Ecto neural progenitor cell (in vitro differentiated cells): ENCODE results near the gene KANK4.

ENCODE experiments used
- DNase-seq: peaks from one replicate; pipeline ENCODE4 v3.0.0-alpha.2; 2018; ENCODE audit warnings: low spot score

Gene KANK4

GRCh38 chr1:62198069-62198780, 121.0 kb downstream of the KANK4 start:
- no peak for DNase-seq

GRCh38 chr1:62196086-62196690, 123.0 kb downstream of the KANK4 start:
- no peak for DNase-seq

- DNase-seq, result peak; percentile 74
Observed at GRCh38 chr1:62194651-62195544, 124.3 kb downstream of the KANK4 start, which contains the start of gene L1TD1. Gene L1TD1 (plus strand): TSS chr1:62194849. CDS start chr1:62206629, 11,780 bp downstream.

GRCh38 chr1:62188111-62188510, 131.1 kb downstream of the KANK4 start:
- DNase-seq, result no peak

GRCh38 chr1:62187548-62187947, 131.7 kb downstream of the KANK4 start:
- DNase-seq, result no peak
